CD1c-positive myeloid dendritic cell (primary cell): ENCODE results near the gene GCFC2.
A peak's percentile ranks its signal among the peaks of the same experiment; 100 is the strongest.

Source experiments
- DNase-seq: peaks from one replicate; pipeline ENCODE4 v3.0.0-alpha.2; 2016; ENCODE audit errors: extremely low spot score

Gene GCFC2

DNA sequence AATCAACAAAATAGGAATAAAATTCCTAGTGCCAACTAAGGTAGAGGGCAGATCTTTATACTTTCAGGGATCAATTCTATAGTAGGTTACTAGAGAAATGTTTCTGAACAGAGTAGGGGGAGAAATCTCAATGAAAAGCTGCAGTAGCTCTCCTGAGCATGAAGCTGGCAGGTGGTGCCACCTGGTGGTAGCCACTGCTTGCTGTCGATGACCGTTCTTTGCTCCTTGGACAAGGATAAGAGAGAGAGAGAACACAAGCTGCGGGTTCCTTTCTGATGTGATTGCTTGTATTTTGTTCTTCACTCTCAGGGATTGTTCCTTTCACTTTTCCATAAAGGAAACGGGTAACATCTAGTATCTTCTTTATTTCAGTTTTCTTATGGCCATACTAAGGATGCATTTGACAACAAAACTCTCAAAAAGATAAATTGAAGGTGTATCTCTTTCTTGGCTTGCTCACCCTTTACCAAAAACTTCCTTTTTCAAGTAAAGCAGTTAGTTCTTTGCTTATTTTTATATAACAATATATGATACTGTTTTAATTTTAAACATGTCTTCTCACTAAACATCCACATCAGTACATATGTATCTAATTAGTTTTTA lies 82.7 kb downstream of the GCFC2 start:
- DNase-seq: peak; percentile 49

DNA sequence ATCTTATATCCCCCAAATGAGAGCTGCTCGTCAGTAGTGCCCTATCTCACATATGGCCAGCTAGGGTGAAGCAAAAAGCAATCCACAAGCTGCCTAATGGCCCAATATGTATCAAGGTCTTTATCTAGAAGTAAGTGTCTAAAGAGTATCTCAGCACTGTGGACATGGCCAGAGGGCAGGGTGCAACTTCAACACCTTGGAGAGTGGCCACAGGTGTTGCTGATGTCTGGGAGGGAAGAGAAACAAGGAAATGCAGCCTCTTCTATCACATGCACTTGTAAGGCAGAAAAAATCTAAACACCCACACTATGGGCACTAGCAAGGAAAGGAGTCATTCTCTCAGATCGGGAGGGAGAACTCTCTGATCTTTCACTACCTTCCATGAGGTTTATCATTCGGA lies 87.8 kb downstream of the GCFC2 start:
- no peak for DNase-seq

DNA sequence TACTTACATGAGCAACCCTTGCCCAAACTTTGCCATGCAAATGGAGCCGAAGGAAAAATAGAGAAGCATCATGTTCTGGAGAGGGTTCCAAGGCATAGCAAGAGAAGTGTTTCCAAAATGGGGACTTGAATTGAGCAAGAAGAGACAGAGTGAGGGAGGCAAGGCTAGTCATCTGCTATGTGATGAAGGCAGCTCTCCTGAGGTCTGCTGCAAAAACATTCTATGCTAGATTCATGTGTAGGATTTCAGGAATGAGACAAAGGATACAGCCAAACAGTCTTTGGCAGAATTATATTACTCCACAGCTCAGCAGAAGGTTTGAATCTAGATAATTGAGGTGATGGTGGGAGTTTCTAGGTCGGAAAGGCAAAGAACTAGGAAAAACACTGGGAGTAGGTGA lies 88.2 kb downstream of the GCFC2 start:
- DNase-seq: no peak

DNA sequence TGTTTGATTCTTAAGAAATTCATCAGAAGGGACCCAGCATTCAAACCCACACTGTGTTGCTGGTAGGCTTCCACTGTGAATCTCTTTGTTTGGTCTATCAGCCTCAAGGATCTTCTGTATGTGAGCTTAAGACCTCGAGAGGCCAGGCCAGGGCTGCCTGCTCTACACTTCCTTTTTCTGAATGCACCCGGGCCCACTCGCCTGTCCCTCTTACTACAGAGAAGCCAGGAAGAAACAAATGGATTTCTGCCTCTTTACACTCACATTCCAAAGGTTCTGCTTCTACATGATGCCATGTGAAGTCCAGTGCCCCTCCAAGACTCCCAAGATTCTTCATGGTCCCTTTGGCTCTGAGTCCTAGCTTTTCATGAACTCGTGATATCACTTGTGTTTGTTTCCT lies 89.5 kb downstream of the GCFC2 start:
- no peak for DNase-seq

DNA sequence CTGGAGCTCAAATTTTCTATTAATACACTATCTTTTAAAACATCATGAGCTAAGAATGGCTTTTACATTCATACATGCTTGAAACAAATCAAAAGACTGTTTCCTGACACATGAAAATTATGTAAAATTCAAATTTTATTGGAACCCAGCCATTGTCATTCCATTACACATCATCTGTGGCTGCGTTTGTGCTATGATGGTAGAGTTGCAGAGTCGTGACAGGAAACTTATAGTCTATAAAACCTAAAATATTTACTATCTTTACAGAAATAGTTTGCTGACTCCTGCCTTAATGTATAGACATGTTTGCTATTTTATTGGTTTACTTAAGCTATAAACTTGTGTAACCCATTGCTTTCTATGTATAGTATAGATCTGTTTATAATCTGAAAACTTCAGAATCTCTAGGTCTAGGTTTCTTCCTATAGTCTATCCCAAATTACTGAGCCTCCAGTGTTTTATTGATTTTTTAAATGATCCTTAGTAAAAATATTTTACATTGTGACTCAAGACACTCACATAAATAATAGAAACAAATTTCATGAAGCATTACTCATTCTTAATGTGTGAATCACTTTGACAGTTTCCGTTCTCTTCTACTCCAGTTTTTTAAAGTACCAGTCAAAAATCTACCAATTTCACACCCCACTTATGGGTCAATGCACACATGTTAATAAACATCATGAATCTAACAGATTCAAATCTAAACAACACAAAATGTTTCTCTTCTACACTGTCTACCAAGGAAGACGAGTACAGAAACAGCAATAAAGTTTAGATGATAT lies 90.6 kb downstream of the GCFC2 start:
- no peak for DNase-seq

DNA sequence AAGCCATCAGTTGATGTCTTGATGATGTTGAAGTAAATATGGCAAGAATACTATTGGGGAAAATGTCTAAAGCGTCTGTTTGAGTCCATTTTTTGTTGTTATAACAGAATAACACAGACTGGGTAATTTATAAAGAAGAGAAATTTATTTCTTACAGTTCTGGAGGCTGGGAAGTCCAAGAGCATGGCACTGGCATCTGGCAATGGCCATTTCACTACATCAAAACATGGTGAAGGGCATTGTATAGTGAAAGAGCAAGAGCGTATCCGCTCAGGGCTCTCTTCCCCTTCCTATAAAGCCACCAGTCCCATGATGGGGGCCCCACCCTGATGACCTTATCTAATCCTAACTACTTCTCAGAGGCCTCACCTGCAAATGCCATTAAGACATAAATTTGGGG lies 93.8 kb downstream of the GCFC2 start:
- DNase-seq: no peak

DNA sequence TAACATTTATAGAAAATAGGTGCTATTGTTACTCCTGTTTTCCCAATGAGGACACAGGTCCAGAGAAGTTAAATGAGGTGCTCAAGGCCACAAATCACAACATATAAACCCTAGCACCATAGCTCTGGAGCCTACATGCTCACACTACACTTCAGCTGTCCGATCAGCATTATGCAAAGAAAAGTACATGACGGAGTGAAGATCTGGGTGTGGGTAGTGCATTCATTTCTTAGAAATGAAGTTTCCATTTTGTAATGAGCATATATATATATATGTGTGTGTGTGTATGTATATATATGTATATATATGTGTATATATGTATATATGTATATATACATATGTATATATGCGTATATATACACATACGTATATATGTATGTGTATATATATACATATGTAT lies 94.3 kb downstream of the GCFC2 start:
- DNase-seq: no peak

DNA sequence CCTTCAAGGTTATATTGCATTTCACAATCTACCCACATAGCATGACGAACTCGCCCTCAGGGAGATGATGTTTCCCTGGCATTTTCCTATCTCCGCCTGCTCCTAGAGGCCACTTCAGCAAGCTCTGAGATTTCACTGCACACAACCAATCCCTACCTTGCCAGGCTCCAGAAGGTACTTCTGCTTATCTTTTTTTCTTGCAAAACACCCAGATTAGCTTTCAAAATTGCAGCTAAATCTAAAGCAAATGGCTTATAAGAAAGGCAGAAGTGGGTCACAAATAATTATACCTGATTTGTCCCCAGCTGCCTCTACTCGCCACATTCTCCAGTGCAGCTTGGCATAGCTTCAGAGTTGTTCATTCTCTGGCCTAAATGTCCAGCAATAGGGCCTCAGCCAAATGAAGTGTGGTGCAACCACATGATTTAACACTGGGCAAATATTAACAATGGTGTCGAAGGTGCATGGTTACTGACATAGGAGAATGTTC lies 96.5 kb downstream of the GCFC2 start:
- no peak for DNase-seq

DNA sequence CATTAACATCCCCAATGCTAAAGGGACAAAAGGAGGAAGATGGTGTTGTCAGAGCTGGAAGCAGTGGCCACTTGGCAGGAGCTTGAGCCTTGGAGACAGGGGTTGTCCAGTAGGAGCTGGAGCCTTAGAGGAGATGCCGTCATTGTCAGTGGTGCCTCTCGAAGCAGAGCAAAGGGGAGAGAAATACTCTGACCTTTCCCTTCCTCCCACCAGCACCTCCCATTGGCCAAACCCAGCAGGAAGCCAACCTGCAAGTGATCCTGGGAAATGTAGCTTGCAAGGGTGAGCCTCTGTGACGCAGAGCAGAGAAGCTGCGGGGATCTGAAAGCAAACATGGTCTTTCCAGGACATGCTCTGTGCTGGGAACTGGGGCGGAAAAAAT lies 97.9 kb downstream of the GCFC2 start:
- no peak for DNase-seq
